SK-N-SH (cell line): ENCODE results near the gene MYOZ2. TPM values are rescaled to one million over a fixed set of nuclear protein-coding genes. Genes with fewer than 3 reads are reported as not detected.

ENCODE experiments used
- CTCF ChIA-PET: fragments of 300-600, 350-600 bp; formaldehyde crosslinking; extraction: SDS; loops from one replicate; lab custom pipeline; 2021; lab: Yijun Ruan, JAX
- POLR2A ChIA-PET: fragments of 350-600 bp; sonication (Branson Sonifier 250); formaldehyde crosslinking; extraction: SDS; loops from one replicate; lab custom pipeline; 2020; ENCODE audit warnings: antibody characterized with exemption, inconsistent platforms; lab: Yijun Ruan, JAX
- DNase-seq: peaks from one replicate; pipeline ENCODE4 v3.0.0; 2012
- H2AFZ ChIP-seq: fragments of 200-600 bp; sonication (generic); 2 replicates; pipeline ENCODE4 v1.8.1; 2016; ENCODE audit warnings: antibody characterized with exemption, mild to moderate bottlenecking, low read depth
- H3F3A ChIP-seq: fragments of 200-600 bp; sonication (generic); replicated peaks from 2 replicates; pipeline ENCODE3; 2016; ENCODE audit warnings: antibody characterized with exemption, mild to moderate bottlenecking; ENCODE audit not compliant: insufficient read depth
- H3K27ac ChIP-seq, 2 experiments: fragments of 200-500 bp in 1 of 2; fragments of 200-600 bp in 1 of 2; sonication (Bioruptor generic) in 1 of 2; sonication (generic), shearing (Covaris generic) in 1 of 2; 2 replicates each; pipeline versions ENCODE4 v1.5.1 to v1.6.1; 2014 to 2016; ENCODE audit warnings: low read depth in 2 of 2, inconsistent platforms in 1 of 2, low read length in 1 of 2, mild to moderate bottlenecking in 1 of 2, mixed read lengths in 1 of 2
- H3K27me3 ChIP-seq: fragments of 200-600 bp; sonication (generic), shearing (Covaris generic); 2 replicates; pipeline ENCODE4 v1.6.1; 2016; ENCODE audit warnings: mixed run types; ENCODE audit not compliant: insufficient read depth
- H3K36me3 ChIP-seq, 2 experiments: fragments of 200-500 bp in 1 of 2; fragments of 200-600 bp in 1 of 2; sonication (Bioruptor generic) in 1 of 2; sonication (generic) in 1 of 2; replicated peaks in 1 of 2; 2 replicates each; pipeline versions ENCODE3 to v1.5.1; 2014 to 2016; ENCODE audit warnings: low read length in 1 of 2, mild to moderate bottlenecking in 1 of 2; ENCODE audit not compliant: insufficient read depth in 2 of 2, control insufficient read depth in 1 of 2
- H3K4me1 ChIP-seq, 2 experiments: fragments of 200-500 bp in 1 of 2; fragments of 200-600 bp in 1 of 2; sonication (Bioruptor generic) in 1 of 2; sonication (generic), shearing (Covaris generic) in 1 of 2; 2 replicates each; pipeline versions ENCODE4 v1.5.1 to v1.6.1; 2014 to 2016; ENCODE audit warnings: low read depth in 1 of 2, low read length in 1 of 2, mixed run types in 1 of 2; ENCODE audit not compliant: insufficient read depth in 2 of 2, control insufficient read depth in 1 of 2
- H3K4me2 ChIP-seq: fragments of 200-600 bp; sonication (generic), shearing (Covaris generic); 2 replicates; pipeline ENCODE4 v1.6.1; 2017; ENCODE audit warnings: mixed run types
- H3K4me3 ChIP-seq, 2 experiments: fragments of 200-500 bp in 1 of 2; fragments of 200-600 bp in 1 of 2; sonication (Bioruptor generic) in 1 of 2; sonication (generic), shearing (Covaris generic) in 1 of 2; 2 replicates each; pipeline versions ENCODE4 v1.5.1 to v1.8.1; 2014 to 2016; ENCODE audit warnings: low read depth in 2 of 2, inconsistent platforms in 1 of 2, low read length in 1 of 2, mild to moderate bottlenecking in 1 of 2, mixed read lengths in 1 of 2, moderate library complexity in 1 of 2
- H3K79me2 ChIP-seq: fragments of 200-600 bp; sonication (generic); 2 replicates; pipeline ENCODE4 v1.8.1; 2017; ENCODE audit warnings: mild to moderate bottlenecking; ENCODE audit not compliant: insufficient read depth
- H3K9ac ChIP-seq: fragments of 200-600 bp; sonication (generic); 2 replicates; pipeline ENCODE4 v1.6.1; 2017; ENCODE audit warnings: mixed run types
- H3K9me2 ChIP-seq: fragments of 200-600 bp; sonication (generic); 2 replicates; pipeline ENCODE4 v1.6.1; 2017; ENCODE audit warnings: mixed run types
- H3K9me3 ChIP-seq: fragments of 200-600 bp; sonication (generic); 2 replicates; pipeline ENCODE4 v1.6.1; 2017; ENCODE audit warnings: mixed run types, mild to moderate bottlenecking, moderate library complexity
- H4K20me1 ChIP-seq: fragments of 200-600 bp; sonication (generic); 2 replicates; pipeline ENCODE4 v1.6.1; 2017; ENCODE audit warnings: mild to moderate bottlenecking, mixed run types; ENCODE audit not compliant: insufficient read depth
- CTCF ChIP-seq: fragments of 200-600 bp; sonication (generic); IDR thresholded peaks from 2 replicates; pipeline ENCODE4 v1.6.1; 2017; ENCODE audit warnings: antibody characterized with exemption, mild to moderate bottlenecking, moderate library complexity
- ELF1 ChIP-seq: IDR thresholded peaks from 2 replicates; pipeline ENCODE4 v1.4.0; 2012
- FOSL2 ChIP-seq: IDR thresholded peaks from 2 replicates; pipeline ENCODE4 v1.4.0; 2012; ENCODE audit warnings: low read depth, mild to moderate bottlenecking, moderate library complexity, borderline replicate concordance
- FOXJ3 ChIP-seq: sonication (generic); formaldehyde crosslinking; IDR thresholded peaks from 2 replicates; pipeline ENCODE4 v1.5.1; 2020; ENCODE audit warnings: mild to moderate bottlenecking, missing genetic modification reagents
- FOXM1 ChIP-seq: IDR thresholded peaks from 2 replicates; pipeline ENCODE4 v1.4.0; 2012; ENCODE audit warnings: low read depth, mild to moderate bottlenecking
- GATA2 ChIP-seq: sonication (generic); formaldehyde crosslinking; IDR thresholded peaks from 2 replicates; pipeline ENCODE4 v1.5.0; 2020; ENCODE audit warnings: mild to moderate bottlenecking, missing genetic modification reagents
- JUND ChIP-seq: IDR thresholded peaks from 2 replicates; pipeline ENCODE4 v1.4.0; 2012
- MAX ChIP-seq: IDR thresholded peaks from 2 replicates; pipeline ENCODE4 v1.4.0; 2012; ENCODE audit warnings: low read depth
- MEF2A ChIP-seq: IDR thresholded peaks from 2 replicates; pipeline ENCODE4 v1.4.0; 2012; ENCODE audit warnings: low read depth, borderline replicate concordance
- MXI1 ChIP-seq: IDR thresholded peaks from 2 replicates; pipeline ENCODE4 v1.6.1; 2012; ENCODE audit warnings: mild to moderate bottlenecking, low read depth, low read length, improper control_type of control experiment
- NFIC ChIP-seq: IDR thresholded peaks from 2 replicates; pipeline ENCODE4 v1.4.0; 2012; ENCODE audit warnings: borderline replicate concordance
- POLR2AphosphoS5 ChIP-seq: IDR thresholded peaks from 2 replicates; pipeline ENCODE4 v1.6.1; 2012; ENCODE audit warnings: low read depth, low read length
- RAD21 ChIP-seq: IDR thresholded peaks from 2 replicates; pipeline ENCODE4 v1.6.1; 2012; ENCODE audit warnings: mild to moderate bottlenecking, low read length
- RXRA ChIP-seq: IDR thresholded peaks from 2 replicates; pipeline ENCODE4 v1.4.0; 2012; ENCODE audit warnings: low read depth, mild to moderate bottlenecking, borderline replicate concordance
- SMC3 ChIP-seq: IDR thresholded peaks from 2 replicates; pipeline ENCODE4 v1.6.1; 2012; ENCODE audit warnings: low read depth, low read length, improper control_type of control experiment
- TAF1 ChIP-seq: IDR thresholded peaks from 2 replicates; pipeline ENCODE4 v1.6.1; 2012; ENCODE audit warnings: low read depth, mild to moderate bottlenecking, low read length, moderate library complexity, borderline replicate concordance
- TCF12 ChIP-seq: IDR thresholded peaks from 2 replicates; pipeline ENCODE4 v1.4.0; 2012
- TEAD4 ChIP-seq: IDR thresholded peaks from 2 replicates; pipeline ENCODE4 v1.4.0; 2012; ENCODE audit warnings: mild to moderate bottlenecking, borderline replicate concordance; ENCODE audit not compliant: insufficient read depth
- WGBS: methylation state at CpG from one replicate; pipeline ENCODE4 v1.1.6; 2017; ENCODE audit warnings: low lambda C conversion rate; 5-methylcytosine and 5-hydroxymethylcytosine counted together
- polyA plus RNA-seq, 3 experiments: library from polyadenylated mRNA; depleted of rRNA; stranded (reverse); fragments of >200 nt; gene quantifications; 2 replicates each; pipeline ENCODE4 v1.2.3, GENCODE V29; 2012
- TF ChIP-seq, protein P1 (sequence below): fragments of 150-350 bp; IDR thresholded peaks from 2 replicates; pipeline ENCODE4 v1.6.1; 2017; ENCODE audit warnings: antibody characterized with exemption, low read length, low read depth, borderline replicate concordance
- TF ChIP-seq, protein P2 (sequence below): IDR thresholded peaks from 2 replicates; pipeline ENCODE4 v1.4.0; 2012; ENCODE audit warnings: low read depth, borderline replicate concordance

Gene MYOZ2
- polyA plus RNA-seq (2012; rRNA removed): 0.26 and 0.62 TPM in 2 replicates
- polyA plus RNA-seq (2012; cell fraction: cytosol; rRNA removed): 0.68 TPM in 2 replicates
- 0.67 and 1.2 TPM in 2 replicates for polyA plus RNA-seq (2012; cell fraction: nucleus; rRNA removed)

GRCh38 chr4:119135721-119136121 is at the start of gene MYOZ2:
MYOZ2 (plus strand) TSS chr4:119135832; CDS start chr4:119136526, 694 bp downstream.
- no peak for TF ChIP-seq FOXJ3
- no peak for TF ChIP-seq RXRA
- TF ChIP-seq MXI1: no peak
- peak; percentile 90 for TF ChIP-seq MEF2A
- peak; percentile 38; the same call in 1 of the 2 replicates for TF ChIP-seq TCF12
- peak; percentile 53; the same call in 1 of the 2 replicates for TF ChIP-seq FOSL2
- TF ChIP-seq JUND: peak; percentile 51
- peak within 1 kb of the TSS in 1 of 2 experiments; percentile 59; a peak in 3 of 4 replicates for H3K27ac ChIP-seq
- DNase-seq: no peak

GRCh38 chr4:119087121-119087520 is 48.5 kb upstream of the MYOZ2 start:
- Histone ChIP-seq H3K4me1 (no peaks in the 10 kb centered on the region), H2AFZ (peak overlapping the region; percentile 4; the same call in 1 of the 2 replicates), H3K36me3 (no peaks in the 10 kb centered on the region), H3K9ac (no peak overlapping the region), H3K79me2 (no peaks in the 10 kb centered on the region), H4K20me1 (no peaks in the 10 kb centered on the region), H3K27me3 (no peaks in the 10 kb centered on the region), H3K4me2 (no peak overlapping the region), H3K4me3 (no peak overlapping the region), H3K9me3 (no peaks in the 10 kb centered on the region), H3K27ac (no peak overlapping the region), H3F3A (no peaks in the 10 kb centered on the region), H3K9me2 (no peaks in the 10 kb centered on the region)
- no peak for DNase-seq
- POLR2A ChIA-PET: no interaction called here
- CTCF ChIA-PET: interaction anchor here (0.9 to 1.5 kb wide), 5 partner anchors 9 to 200 kb away, joined by 3 to 4 read pairs (median 4); no protein-coding TSS in a partner anchor
- WGBS: 39% methylated on average over 3 of the region's 3 CpGs
- TF ChIP-seq MAX (no peak), CTCF (peak; percentile 54), RAD21 (peak; percentile 26)

More at GRCh38 chr4:119135721-119136121, at the start of gene MYOZ2:
- H3K36me3 ChIP-seq: no peaks in the 10 kb centered on the region
- POLR2A ChIA-PET: no interaction called here
- H3K27me3 ChIP-seq: no peaks in the 10 kb centered on the region
- H3K4me2 ChIP-seq: peak within 1 kb of the TSS; percentile 34
- H3K4me3 ChIP-seq: no peak within 1 kb of the TSS
- H3K9me3 ChIP-seq: no peaks in the 10 kb centered on the region
- H3K79me2 ChIP-seq: no peaks in the 10 kb centered on the region
- peaks cover 4% of the 10 kb centered on the region for H3F3A ChIP-seq
- no peak within 1 kb of the TSS; the same call in 1 of the 2 replicates for H3K9ac ChIP-seq
- no peaks in the 10 kb centered on the region for H4K20me1 ChIP-seq
- CTCF ChIA-PET: no interaction called here
- 42% methylated on average over 2 of the region's 2 CpGs for WGBS
- H2AFZ ChIP-seq: peak within 1 kb of the TSS; percentile 45; the same call in 1 of the 2 replicates
- no peaks in the 10 kb centered on the region for H3K9me2 ChIP-seq
- H3K4me1 ChIP-seq: peaks cover 0 to 19% of the 10 kb centered on the region in 2 experiments; a peak in 3 of 4 replicates

DNA sequence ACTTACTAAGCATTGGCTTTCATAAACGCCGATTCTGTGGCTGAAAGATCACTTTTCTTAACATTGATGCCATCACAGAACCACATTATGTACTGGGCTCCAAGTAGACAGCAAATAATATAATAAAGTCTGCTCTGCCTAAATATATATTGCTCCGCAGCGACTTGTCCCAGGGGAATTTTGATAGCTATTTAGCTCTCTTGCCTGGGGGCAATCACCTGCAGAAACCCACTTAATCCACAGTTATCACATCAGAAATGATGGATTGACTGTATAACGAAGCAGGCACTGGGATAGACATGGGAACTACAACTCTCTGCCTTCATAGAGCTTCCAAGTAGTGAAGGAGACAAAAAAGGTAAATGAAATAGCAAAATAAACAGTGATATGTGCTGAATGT is 48.0 kb upstream of the MYOZ2 start:
- Histone ChIP-seq H3K27me3 (no peaks in the 10 kb centered on the region), H3K79me2 (no peaks in the 10 kb centered on the region), H3K4me3 (no peak overlapping the region), H2AFZ (peak overlapping the region; percentile 4; the same call in 1 of the 2 replicates), H3K9me2 (no peaks in the 10 kb centered on the region), H4K20me1 (no peaks in the 10 kb centered on the region), H3K9me3 (no peaks in the 10 kb centered on the region), H3K36me3 (no peaks in the 10 kb centered on the region), H3F3A (no peaks in the 10 kb centered on the region), H3K4me2 (no peak overlapping the region), H3K4me1 (no peaks in the 10 kb centered on the region), H3K9ac (no peak overlapping the region), H3K27ac (no peak overlapping the region)
- 74% methylated on average over 5 of the region's 5 CpGs for WGBS
- POLR2A ChIA-PET: no interaction called here
- CTCF ChIA-PET: interaction anchor here (0.9 to 1.5 kb wide), 4 partner anchors 45 to 200 kb away, joined by 3 to 4 read pairs (median 4); no protein-coding TSS in a partner anchor
- no peak for DNase-seq
- TF ChIP-seq POLR2AphosphoS5: no peak
- no peak for TF ChIP-seq FOXJ3
- TF ChIP-seq, protein P1, sequence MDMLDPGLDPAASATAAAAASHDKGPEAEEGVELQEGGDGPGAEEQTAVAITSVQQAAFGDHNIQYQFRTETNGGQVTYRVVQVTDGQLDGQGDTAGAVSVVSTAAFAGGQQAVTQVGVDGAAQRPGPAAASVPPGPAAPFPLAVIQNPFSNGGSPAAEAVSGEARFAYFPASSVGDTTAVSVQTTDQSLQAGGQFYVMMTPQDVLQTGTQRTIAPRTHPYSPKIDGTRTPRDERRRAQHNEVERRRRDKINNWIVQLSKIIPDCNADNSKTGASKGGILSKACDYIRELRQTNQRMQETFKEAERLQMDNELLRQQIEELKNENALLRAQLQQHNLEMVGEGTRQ: no peak
- no peak for TF ChIP-seq TAF1
- TF ChIP-seq MXI1: no peak
- no peak for TF ChIP-seq ELF1
- TF ChIP-seq NFIC: no peak
- TF ChIP-seq TEAD4: no peak
- TF ChIP-seq, protein P2, sequence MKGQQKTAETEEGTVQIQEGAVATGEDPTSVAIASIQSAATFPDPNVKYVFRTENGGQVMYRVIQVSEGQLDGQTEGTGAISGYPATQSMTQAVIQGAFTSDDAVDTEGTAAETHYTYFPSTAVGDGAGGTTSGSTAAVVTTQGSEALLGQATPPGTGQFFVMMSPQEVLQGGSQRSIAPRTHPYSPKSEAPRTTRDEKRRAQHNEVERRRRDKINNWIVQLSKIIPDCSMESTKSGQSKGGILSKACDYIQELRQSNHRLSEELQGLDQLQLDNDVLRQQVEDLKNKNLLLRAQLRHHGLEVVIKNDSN: no peak
- no peak for TF ChIP-seq GATA2
- TF ChIP-seq FOXM1: no peak
- TF ChIP-seq SMC3: no peak
- no peak for TF ChIP-seq RAD21
